ENCODE results near the gene OPA3.
"Not testable (repeated sequence)": the region's sequence is repeated elsewhere in the genome, so short reads cannot be mapped to it uniquely, and the experiment has no call there.

OPA3 gene

GRCh38 chr19:45517641-45518468, 66.7 kb downstream of the OPA3 start:
- no peak for DNase-seq

DNA sequence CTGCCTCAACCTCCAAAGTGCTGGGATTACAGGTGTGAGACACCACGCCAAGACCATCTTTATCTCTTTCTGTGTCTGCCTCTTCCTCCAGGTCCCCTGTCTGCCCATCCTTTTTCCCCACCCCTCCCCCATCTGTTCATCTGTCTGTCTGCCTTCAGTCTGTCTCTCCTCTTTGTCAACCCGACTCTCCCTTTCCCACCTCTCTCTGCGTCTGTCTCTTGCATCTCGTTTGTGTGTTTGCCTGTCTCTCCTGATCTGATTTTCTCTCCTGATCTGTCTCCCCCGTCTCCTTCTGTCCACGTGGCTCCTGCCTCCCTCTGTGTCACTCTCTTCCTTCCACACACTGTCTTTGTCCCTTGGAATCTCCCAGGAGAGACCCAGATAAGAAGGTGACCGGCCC, 67.4 kb downstream of the OPA3 start:
- DNase-seq: no peak

DNA sequence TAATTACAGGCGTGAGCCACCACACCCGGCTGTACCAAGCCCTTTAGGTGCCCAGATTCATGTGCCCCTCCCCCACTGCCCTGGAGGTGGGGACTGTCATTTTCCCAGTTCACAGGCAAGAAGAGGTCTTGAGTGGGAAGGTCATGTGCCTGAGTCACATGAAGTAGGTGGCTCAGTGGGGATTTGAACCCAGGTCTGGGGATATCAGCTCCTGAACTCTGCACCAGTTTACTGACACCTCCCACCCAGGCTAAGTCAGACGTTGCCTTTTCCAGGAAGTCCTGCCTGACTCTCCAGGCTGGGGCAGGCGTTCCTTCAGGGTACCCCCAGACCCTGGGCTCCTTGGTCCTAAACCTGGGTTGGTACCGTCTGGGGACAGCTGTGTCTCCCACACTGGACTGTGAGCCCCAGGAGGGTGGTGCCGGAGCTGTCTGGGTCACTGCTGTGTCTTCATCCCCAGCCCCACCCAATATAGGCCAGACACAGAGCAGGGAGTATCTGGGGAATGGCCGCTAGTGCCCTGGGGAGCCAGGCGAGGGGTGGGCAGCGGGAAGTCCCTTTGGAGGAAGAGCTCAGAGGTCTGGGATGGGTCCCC, 68.7 kb downstream of the OPA3 start:
- peak; percentile 30 for DNase-seq

GRCh38 chr19:45515081-45515624, 69.4 kb downstream of the OPA3 start:
- DNase-seq: peak; percentile 24

GRCh38 chr19:45514376-45515051, 70.1 kb downstream of the OPA3 start:
- DNase-seq: no peak

GRCh38 chr19:45512881-45513483, 71.6 kb downstream of the OPA3 start:
- DNase-seq: no peak

DNA sequence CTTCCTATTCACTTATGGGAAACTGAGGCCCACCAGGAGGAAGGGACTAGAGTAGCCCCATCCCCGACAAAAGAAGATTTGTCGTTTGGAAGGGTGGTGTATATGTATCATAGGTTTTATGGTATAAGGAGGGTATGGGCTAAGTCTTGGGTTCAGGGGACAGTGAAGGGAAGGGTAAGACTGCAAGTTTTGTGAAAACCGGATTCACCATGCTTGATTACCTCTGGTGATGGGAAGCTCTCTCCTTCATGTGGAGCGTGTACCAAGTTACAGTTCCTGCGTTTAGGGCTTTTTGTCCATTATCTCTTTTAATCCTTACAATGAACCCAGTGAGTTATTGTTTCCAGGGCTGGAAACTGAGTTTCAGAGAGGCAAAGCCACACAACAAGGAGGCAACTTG, 73.5 kb downstream of the OPA3 start:
- DNase-seq: no peak

DNA sequence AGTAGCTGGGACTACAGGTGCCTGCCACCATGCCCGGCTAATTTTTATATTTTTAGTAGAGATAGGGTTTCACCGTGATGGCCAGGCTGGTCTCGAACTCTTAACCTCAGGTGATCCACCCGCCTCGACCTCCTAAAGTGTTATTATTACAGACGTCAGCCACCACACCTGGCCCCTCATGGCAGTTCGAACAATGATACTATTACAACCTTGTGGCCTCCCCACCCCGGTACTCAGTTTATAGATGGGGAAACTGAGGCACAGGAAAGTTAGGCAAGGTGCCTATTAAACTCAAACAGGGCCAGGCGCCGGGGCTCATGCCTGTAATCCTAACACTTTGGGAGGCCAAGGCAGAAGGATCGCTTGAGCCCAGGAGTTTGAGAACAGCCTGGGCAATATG, 74.2 kb downstream of the OPA3 start:
- DNase-seq: not testable (repeated sequence)

GRCh38 chr19:45509692-45510015, 74.9 kb downstream of the OPA3 start:
- no peak for DNase-seq

DNA sequence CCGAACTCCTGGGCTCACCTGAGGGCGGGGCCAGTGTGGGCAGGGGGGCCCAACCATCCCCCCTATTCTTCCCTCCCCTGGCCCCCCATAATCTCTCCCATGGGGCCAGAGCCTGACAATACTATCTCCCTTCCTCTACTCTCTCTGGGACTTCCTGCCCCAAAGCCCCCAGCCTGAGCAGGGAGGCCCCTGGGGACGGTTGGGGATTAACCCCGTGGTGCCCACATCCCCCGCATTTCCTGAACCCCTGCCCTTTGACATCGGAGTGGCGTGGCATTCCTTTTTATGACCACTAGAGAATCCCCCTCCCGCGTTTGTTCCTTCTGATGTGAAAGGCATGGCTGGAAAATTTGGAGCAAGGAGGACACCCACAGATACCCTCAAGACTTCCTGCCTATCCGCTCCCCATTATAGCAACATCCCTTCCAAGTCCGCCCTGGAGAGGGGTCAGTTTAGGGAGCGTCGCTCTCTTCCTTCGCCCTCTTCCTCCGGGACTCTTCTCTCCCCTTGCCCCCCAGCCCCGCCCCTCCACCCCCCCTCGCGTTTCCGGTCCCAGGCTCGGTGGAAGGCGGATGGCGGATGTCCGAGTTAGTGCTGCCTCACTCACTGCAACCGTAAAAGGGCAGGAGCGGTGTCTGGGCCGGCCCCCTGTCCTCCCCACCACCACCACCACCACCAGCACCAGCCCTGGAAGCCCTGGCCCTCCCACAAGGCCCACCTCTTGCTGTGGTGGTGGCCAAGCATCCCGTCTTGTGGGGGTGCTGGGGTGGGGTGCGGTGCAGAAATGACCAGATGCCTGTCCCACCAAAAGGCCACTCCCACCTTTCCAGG, 75.5 kb downstream of the OPA3 start:
- no peak for DNase-seq

DNA sequence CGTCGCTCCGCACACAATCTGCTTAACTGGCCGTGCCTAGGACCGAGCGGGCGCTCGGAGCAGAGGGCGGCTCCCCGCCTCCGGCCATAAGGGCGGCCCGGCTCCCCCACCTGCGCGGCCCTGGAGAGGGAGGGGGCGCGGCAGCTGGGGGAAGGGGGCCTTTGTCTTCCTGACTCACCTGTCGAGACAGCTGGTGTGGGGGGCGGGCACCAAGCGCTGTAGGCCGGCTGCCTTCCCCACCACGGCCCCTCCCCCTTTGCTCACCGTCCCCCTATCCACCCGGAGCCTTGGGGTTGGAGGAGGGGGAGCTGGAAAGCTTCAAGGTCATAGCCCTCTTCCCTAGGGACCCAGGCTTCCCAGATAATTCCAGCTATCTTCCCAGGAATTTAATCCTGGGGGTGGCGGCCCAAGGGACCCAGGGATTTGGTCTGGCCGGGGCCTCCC, 76.2 kb downstream of the OPA3 start:
- DNase-seq: peak; percentile 45

DNA sequence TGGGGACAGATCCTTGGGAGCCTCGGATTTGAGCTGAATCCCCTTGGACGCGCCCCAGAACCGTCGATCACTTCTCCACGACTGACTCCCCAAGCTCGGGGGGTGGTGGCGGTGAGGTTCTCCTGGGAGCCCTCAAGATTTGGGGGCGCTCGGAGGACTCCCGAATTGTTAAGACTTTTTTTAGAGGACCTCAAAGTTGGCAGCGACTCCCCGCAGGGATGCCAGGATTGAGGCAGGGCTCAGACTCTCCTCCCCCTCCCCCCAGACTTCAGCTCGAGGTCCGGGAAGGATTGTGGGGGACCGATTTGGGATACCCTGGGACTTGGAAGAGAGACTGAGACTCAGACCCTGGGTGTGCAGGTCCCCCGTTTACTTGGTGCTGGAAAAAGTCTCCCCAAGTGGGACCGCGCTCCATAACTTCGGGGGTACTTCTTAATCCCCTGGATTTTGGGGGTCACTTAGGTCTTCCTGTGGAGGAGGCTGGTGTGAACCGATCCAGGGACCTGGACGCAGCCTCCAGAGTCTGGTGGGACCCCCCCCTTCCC, 76.7 kb downstream of the OPA3 start:
- DNase-seq: no peak

DNA sequence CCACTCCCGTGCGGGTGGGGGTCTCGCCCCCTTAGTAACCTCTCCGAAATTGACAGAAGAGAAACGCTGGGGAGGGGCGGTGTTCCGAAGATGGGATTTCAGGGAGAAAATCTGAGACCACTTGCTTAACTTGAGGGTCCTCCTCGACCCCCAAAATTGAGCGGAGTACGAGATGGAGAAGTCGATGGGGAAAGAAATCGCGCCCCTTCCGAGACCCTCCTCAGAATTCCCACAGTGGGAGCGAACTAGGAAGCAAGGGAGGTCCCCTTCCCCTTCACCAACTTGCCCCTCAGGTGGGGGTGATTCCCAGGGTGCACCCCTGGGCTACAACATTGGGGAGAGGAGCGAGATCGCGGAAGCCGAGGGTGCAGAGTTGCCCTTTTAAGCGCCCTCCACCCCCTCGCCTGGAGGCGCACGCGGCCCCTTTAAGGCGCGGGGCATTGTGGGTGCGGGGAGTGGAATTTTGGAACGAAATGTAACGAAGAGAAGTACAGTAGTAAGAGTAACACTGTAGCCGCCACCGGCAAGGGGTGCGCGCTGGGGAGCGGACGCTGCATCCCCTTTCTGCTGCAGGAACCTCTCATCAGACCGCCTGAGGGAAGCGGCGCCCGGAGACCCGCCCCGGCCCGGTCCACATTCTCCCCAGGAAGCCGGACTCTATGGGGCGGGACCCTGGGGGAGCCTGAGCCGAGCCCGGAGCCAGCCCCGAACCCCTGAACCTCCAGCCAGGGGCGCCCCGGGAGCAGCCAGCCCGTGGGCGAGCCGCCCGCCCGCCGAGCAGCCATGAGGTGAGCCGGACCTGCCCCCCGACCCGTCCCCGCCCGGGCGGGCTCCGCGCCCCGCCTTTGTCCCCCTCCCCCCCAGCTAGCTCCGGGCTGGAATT, 77.4 kb downstream of the OPA3 start, which contains the start of gene VASP:
VASP (plus strand) TSS at position 491 of the 883 bp plus-strand sequence; CDS start at position 784, 293 bp downstream.
- peak; percentile 90 for DNase-seq

- peak; percentile 99 for DNase-seq
These were observed 78.2 kb downstream of the OPA3 start for GRCh38 chr19:45506246-45506988.

DNA sequence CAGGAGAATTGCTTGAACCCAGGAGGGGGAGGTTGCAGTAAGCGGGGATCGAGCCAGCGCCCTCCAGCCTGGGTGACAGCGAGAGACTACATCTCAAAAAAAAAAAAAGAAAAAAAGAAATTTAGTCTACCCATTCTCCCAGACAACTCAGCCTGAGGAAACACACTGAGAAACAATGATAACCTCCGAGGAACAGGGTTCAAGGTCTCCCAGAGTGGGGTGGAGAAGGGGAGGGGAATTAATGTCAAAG, 78.7 kb downstream of the OPA3 start:
- no peak for DNase-seq

- DNase-seq: no peak
These were observed 79.2 kb downstream of the OPA3 start for GRCh38 chr19:45505151-45505995.

- no peak for DNase-seq
These were observed 80.7 kb downstream of the OPA3 start for GRCh38 chr19:45503909-45504308.

DNA sequence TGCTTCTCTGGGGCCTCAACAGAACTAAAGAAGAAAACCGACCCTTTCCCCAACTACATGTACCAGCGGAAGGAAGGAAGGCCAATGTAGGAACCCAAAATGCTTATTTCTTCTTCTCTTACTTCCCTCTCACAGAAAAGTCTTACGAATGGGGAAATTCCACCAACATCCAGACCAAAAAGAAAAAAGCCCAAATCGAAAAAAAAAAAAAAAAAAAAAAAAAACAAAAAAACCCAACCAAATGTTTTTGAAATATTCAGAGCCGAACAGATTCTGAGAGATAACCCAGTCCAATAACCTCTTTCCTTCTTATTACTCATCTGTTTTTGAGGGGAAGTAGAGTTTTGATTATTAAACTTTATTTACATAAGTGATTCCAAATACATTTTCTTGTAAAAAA, 82.5 kb downstream of the OPA3 start:
- no peak for DNase-seq

DNA sequence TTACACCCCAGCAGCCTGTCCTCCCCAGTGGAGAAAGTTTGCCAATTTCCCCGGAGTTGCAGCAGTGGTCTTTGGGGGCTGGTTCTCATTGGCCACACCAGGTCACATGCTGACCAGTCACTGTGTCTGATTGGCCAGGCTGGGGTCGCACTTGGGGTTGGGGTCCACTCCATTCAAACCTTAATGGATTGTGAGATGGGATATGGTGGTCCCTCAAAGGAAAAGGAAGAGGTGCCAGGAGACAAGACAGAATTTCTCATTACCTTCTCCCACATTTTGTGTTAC, 82.9 kb downstream of the OPA3 start:
- DNase-seq: no peak

All from activated T-cell treated with anti-CD3 and anti-CD28 coated beads for 4 hours (primary cell).